HG03354 (cell line): ENCODE measurements around the gene MYL4.
"Not testable (repeated sequence)": the region's sequence is repeated elsewhere in the genome, so short reads cannot be mapped to it uniquely, and the experiment has no call there.

ENCODE experiments used
- ATAC-seq: cut with Tn5 transposase; IDR thresholded peaks from one replicate; pipeline ENCODE4 v1.9.1; 2021; ENCODE audit warnings: mild to moderate bottlenecking; ENCODE audit not compliant: unreplicated experiment, poor library complexity, severe bottlenecking

The MYL4 gene

DNA sequence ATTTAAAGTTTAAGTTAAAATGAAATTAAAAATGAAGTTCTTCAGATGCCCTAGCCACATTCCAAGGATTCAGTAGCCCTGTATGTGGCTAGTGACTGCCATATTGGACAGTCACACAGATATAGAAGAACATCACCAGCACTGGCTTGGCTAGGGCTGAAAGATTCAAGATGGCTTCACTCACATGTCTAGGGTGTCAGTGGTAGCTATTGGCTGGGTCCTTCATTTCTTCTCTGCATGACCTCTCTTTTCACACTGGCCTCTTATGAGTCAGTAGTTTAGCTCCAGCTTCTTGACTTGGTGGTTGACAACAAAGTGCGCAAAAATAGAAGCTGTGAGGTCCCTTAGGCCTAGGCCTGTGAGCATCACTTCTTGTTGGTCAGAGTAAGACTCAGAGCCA, 18.4 kb upstream of the MYL4 start:
- no peak for ATAC-seq

DNA sequence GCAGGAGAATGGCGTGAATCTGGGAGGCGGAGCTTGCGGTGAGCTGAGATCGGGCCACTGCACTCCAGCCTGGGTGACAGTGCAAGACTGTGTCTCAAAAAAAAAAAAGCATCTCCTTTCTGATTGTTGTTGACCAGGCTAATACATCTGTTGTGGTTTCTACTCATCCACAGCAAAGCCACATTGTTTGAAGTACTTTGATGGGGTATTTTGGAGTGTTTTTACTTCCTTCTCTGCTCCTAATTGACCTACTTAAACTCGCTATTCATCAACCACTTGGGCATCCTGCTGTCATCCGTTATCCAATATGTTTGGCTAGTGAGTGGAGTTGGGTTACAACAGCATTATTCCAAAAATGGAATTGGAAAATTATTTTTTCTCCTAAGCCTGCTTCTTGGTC, 16.6 kb upstream of the MYL4 start:
- no peak for ATAC-seq

DNA sequence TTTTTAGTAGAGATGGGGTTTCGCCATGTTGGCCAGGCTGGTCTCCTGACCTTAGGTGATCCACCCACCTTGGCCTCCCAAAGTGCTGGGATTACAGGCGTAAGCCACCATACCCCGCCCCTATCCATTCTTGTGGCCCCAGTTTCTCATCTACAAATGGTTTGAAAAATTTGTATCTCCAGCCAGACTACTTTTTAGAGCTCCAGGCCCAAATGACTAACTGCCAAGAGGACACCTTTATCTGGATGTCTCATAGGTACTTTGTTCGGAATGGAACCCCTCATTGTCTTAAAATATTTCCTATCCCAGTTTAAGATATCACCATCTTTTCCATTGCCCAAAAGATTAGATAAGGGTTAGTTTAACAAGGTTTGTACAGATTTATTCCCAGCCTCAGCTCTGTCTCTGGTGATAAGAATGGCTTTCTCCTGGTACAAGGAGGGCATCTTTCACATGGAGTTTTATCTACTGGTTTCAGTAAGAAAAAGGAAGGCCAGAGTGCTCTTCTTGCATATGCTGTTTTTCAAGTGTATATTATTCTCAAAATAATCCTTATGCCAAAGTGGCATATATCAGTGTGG, 15.1 kb upstream of the MYL4 start:
- no peak for ATAC-seq

DNA sequence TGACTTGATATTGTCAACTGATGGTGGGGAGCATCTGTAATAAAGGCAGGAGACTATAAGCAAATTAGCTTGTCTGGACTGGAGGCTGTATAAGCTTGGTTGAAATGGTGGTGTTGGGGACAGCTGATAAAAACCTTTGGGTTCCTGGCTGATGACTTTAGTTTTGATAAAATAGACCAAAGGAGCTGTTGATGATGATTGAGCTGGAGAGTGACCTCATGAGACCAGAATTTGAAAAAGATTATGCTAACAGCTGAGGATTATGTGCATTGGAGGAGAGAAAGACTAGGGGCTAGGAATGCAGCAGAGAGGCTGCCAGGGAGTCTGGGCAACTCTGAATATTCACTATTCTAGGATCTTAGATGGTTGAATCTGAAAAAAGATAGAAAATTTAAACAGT, 11.3 kb upstream of the MYL4 start:
- ATAC-seq, result no peak

DNA sequence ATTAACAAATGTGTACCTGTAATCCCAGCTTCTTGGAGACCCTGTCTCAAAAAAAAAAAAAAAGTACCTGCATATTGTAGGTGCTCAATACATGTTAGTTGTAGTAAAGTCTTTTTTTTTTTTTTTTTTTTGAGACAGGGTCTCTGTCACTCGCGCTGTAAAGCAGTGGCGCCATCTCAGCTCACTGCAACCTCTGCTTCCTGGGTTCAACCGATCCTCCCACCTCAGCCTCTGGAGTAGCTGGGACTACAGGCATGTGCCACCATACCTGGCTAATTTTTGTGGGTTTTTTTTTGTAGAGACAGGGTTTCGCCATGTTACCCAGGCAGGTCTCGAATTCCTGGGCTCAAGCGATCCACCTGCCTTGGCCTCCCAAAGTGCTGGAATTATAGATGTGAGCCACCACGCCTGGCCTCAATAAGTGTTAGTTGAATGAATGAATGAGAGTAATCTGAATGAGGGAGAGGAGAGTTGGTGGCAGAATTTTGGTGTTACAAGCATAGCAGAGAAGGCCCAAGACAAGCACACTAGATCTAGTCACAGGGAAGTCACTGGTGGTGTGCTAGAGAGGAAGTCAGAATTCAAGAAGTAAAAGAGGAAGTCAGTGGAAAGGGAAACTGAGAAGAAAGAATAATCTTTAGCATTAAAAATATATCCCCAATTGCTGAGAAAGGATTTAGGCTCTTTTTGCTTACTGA, 9.4 kb upstream of the MYL4 start:
- ATAC-seq, result no peak

DNA sequence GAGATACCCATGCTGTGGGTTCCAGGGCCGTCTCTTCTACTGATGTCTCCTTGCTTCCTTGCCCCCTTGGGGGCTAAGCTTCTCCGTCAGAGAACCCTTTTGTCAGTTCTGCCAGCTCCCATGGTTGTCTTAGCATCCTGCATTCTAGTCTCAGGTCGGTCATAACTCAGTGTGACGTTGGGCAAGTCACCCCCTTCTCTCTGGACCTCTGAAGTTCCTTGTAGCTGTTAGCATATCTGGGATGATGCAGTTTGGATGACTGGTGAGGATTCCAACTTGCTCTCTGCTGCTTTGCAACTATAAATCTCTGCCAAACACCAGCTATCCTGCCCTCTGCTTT, 8.9 kb upstream of the MYL4 start:
- no peak for ATAC-seq

DNA sequence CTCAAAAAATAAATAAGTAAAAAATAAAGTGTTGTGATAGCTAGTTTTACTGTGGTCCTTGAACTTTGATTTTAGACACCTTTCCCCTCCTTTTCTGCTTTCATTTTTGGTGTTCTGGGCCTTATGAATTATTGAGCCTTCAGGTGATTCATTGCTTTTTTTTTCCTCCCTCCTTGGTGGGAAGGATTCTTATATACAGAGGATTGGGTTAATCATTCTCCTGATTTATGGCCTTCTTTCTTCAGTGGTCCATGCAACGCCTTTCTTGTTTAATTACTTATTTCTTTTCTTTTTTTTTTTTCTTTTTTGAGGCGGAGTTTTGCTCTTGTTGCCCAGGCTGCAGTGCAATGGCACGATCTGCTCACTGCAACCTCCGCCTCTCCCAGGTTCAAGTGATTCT, 8.0 kb upstream of the MYL4 start:
- no peak for ATAC-seq

DNA sequence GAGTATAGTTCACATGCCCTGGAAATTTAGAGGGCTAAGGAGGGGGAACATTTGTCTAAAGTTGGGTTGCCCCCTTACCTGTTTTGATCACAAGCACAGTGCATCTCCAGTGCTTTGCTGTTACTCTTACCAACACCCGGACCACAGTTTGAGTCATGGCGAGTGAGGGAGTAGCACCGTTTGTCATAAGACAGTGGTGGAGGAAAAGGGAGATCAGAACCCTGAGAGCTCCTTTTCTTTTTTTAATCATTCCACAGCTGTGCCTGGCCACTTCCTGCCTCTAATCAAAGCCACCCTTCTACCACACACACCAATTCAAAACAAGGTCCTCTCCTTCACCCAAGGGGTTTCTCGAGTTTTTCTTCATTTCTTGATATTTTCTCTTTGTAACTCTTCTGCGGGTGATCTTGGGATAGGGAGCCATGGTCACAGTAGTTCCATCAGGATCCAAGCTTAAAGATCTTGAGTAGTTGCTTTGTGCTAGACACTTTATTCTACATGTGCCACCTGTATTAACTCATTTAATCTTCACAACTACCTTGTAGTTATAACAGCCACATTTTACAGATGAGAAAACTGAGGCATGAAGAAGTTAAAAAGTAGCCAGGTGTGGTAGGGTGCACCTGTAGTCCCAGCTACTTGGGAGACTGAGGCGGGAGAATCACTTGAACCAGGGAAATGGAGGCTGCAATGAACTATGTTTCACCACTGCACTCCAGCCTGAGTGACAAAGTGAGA, 5.0 kb upstream of the MYL4 start:
- ATAC-seq, result no peak

DNA sequence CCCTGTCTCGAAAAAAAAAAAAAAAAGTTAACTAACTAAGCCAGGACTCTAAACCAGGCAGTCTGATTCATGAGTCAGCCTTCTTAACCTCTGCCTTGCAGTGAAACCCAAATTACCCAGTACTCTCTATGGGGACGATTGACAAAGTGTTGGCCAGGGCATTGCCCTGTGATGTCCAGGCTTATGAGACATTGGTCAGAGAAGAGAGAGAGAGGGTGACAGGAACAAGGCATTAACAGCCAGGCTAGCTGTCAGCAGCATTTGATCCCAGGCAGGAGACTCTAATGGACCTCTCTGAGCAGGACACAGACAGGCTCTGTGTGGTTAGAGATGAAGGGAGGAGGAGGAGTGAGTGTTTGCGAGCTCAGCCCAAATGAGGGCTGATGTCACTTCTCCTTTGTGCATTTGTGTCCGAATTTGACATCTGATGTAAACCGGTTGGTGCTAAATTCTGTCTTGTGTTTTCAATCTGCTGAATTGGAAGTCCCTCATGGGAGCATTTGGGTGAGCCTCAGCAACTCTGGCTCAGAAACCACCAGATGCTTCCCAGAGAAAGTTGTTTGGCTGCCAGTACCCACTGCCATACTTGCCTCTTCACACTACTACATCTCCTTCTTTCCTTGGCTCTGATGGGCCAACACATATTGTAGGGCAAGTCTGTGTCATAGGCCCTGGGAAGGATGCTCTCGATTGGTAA, 4.3 kb upstream of the MYL4 start:
- peak; percentile 54 for ATAC-seq

DNA sequence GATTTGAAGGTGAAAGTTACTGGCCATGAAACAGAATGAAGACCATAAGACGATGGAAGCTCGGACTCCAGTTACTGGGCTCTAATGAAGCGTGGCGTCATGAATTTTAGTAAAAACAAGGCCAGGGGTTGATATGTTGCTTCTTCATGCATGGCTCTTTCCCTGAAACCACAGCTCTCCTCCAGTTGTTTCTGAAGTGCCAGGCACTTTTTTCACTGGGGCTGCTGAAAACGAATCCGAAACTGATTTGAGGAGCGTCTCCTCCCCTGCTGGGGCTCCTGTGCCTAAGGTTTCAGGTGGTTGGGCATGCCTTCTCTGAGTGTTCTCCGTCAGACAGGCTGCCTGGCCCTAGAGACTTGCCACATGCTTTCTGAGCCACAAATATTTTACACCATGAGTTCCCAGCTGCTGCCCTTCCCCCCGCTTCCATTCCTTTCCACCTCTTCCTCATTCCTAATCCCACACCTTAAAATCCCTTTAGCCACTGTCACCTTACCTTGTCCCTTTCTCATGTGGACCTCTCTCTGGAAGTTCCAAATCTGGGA, 3.7 kb upstream of the MYL4 start:
- peak; percentile 64 for ATAC-seq

DNA sequence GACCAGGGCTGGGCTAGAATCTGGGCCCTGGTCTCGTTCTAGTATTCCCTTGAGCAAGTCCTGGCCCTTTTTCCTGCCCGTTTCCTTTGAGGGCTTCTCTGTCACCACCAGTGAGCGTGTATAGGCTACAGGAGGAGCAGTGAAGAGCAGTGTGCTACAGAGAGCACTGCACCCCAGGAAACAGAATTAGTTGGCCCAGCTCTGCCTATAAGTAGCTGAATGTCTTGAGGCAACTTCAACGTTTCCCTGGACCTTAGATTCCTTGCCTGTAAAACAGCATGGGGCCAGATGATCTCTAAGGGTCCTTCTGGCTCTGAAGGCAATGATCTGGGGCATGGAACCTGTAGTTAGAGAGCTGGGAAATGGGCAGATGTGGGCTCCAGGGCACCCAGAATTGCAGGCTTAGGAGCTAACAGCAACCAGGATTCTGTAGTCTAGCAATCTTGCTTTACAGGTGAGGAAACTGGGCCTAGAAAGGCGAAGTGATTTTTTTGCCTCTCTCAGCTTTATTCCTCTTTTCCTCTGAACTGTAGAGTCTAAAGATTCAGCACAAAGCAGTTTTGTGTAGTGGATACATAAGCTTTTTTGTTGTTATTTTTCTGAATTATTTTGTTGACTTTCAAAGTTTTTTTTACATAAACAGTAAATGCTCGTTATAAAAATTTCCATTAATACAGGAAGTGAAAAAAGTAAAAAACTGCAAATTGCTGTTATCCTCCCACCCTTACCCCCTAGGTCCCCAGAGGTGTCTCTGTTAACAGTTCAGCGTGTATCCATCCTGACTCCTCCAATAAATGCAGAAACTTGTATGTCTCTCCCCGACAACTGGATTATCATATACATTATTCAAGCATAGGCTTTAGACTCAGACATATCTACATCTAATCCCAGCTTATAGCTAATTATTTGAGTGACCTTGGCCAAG, 1.7 kb upstream of the MYL4 start:
- no peak for ATAC-seq

DNA sequence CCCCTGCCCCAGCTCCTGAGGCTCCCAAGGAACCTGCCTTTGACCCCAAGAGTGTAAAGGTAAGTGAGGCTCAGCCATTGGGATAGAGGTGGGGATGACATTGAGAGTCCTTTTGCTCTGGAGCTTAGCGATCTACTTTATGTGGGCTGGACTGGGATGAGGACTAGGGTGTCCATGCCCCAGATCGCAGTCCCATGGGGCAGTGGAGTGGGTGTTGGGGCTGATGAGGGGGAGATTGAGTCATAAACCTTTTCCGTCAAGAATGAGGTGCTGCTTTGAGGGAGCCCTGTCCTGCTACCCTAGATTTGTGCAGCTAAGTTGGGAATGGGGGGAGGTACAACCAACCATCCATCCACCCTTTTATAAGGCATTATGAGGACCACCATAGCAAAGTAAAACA, 351 bp downstream of the MYL4 start:
- ATAC-seq, result no peak

DNA sequence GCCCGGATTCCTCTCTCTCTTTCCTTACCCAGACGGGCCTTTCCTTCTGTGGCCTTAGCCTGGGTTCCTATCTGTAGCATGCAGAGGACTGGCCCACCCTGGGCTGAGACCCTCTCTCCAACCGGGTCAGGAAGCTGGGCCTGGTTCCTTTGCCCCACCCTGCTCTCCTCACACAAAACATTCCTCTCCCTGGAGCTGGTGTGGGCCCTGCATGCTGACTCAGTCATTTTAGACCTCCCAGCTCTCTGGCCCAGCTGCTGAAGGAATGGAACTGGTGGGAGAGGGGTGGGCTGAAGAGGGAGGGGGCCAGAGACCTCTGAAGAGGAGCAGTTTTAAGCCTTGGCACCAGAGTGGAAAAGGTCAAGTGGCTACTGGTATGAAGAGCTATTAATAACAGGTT, 957 bp downstream of the MYL4 start:
- ATAC-seq, result no peak

DNA sequence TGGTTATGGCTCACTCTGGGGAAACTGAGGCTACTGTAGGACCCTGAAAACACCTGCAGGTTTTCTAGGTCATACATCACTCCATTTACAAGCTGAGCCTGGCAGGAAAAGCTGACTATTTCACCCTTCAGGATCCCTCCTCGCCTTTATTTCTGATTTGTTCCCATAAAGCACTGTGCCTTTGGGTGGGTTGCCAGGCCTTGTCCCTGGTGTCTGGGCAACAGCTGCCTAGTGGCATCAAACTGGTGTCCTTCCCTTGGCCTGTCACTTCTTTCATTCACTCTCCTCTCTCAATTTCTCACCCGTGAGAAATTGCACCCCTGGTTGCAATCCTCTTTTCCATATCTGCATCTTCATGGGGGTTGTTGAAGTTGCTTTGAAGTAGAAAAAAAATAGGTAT, 1.6 kb downstream of the MYL4 start:
- no peak for ATAC-seq

DNA sequence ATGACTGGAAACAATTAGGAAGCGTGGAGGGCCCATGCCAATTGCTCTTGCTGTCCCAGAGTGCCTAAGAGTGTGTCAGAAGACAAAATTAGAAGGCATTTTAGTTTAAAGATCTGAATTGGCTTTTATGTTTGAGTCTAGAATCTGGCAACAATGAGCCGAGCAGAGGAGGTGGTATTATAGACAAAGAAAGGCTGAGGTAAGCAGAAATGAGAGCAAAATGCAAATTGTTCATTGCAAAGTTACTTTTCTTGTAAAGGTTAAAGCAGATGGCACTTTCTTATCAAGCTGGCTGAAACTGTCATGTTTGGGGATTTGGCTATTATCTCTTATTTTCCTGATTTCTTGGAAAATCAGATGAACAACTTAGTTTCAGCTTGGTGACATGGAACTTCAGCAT, 3.3 kb downstream of the MYL4 start:
- ATAC-seq, result no peak

DNA sequence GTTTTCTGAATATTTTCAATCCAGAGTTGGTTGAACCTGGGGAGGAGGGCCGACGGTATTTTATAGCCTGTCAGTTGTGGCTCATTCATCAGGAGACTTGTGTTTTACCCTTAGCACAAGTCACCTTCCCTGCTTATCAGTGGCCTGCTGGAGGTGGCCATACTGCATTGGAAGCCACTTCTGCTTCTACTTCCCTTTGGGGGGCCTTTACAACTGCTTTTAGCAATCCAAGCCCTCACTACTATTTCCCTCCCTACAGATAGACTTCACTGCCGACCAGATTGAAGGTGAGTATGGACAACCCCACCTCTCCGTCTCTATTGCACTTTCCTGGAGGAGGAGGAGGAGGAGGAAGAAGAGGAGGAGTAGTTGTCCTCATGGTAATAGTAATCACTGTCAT, 4.4 kb downstream of the MYL4 start:
- no peak for ATAC-seq

DNA sequence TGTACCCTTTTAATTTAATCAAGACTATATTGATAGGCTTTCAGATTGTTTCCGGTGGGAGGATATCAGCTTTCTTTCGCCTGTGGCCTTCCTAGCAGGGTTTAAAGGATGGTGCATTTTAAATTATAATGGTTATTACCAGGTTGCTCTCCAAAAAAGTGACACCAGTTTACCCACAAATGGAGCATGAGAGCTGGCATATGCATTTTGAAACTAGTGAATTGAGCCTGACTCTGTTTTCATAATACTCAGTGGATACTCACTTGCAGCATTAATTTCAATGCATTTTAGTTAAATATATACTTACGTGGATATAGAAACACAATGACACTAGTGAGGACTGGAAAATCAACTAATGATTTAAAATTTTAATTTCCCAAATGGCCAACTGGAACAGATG, 5.8 kb downstream of the MYL4 start:
- ATAC-seq, result no peak

DNA sequence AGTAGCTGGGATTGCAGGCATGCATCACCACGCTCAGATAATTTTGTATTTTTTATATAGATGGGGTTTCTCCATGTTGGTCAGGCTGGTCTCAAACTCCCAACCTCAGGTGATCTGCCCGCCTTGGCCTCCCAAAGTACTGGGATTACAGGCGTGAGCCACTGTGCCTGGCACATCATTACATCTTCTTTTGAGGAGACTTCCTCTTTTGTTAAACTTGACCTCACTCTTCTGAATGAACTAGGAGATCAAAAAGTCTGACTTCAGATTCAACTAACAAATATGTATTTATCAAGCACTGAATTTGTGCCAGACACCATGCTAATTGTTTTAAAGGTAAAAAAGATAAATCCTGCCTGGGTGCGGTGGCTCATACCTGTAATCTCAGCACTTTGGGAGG, 7.7 kb downstream of the MYL4 start:
- ATAC-seq, result not testable (repeated sequence)

DNA sequence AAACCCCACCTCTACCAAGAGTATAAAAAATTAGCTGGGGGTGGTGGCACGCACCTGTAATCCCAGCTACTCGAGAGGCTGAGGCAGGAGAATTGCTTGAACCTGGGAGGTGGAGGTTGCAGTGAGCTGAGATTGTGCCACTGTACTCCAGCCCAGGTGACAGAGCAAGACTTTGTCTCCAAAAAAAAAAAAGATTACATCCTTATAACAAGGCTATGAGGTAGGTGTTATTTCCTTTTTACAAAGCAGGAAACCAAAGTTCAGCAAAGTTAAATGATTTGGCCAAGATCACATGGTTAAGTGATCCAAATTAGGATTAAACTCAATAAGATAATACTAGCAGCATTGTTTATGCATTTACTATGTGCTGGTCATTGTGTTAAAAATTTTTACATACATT, 8.1 kb downstream of the MYL4 start:
- ATAC-seq, result not testable (repeated sequence)
